ENCODE measurements around the gene DNAJB6. TPM values are rescaled to one million over a fixed set of nuclear protein-coding genes. Genes with fewer than 3 reads are reported as not detected.

The DNAJB6 gene
- total and polyA plus RNA-seq, 2 of the 4 experiments (the other 2 are of a cell fraction) = 93.4 to 165 TPM

DNA sequence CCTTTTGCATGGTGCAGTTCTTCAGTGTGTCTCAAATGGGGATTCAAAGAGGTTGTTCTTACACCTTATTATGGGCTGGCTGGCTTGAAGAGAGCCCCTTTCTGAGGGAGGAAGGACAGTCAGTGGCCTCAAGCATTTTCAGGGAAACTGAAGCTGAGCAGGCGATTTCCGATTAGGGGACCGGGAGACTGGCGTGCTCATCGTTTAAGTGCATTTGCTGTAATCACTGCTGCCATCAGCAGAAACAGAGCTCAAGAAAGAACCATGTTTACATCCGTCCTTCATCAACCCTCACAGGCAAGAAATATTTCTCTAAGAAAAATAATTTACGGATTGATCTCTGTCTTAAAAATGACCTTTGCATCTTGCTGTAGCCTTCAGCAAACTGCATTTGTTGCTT lies 32.2 kb downstream of the DNAJB6 start:
- H3K4me2 ChIP-seq (ENCODE audit: low read depth, low read length) = no peak overlapping the region
- no peak overlapping the region for H3K18ac ChIP-seq (ENCODE audit: low read depth, low read length)
- H3K23ac ChIP-seq (ENCODE audit: low read depth, low read length) = no peak overlapping the region
- dilution Hi-C loops (cut with HindIII; ENCODE audit: low sequenced_read_pairs, unreplicated experiment) (no loop called here), in situ Hi-C loops (cut with MboI; ENCODE audit: low sequenced_read_pairs) (no loop called here), intact Hi-C loops (cut with micrococcal nuclease) (no loop called here)
- H4K8ac ChIP-seq (ENCODE audit: low read depth in 2 of 2, low read length in 2 of 2) = no peak overlapping the region
- TF ChIP-seq RFX5 (IDR thresholded peaks at IDR 0.05; ENCODE audit: low read depth, low read length) = no peak
- no peak for TF ChIP-seq NFE2L2 (IDR thresholded peaks at IDR 0.05; ENCODE audit: low read depth, low read length)
- H3K56ac ChIP-seq (ENCODE audit: extremely low read depth, insufficient read depth, low read length) = no peak overlapping the region
- no peak overlapping the region for H2AK9ac ChIP-seq (replicated peaks; ENCODE audit: low read depth, low read length, poor library complexity)
- no peak overlapping the region for H2BK120ac ChIP-seq (ENCODE audit: low read depth, low read length)
- DNase-seq = no peak
- no peak overlapping the region for H2BK20ac ChIP-seq (ENCODE audit: low read depth, low read length)
- no peak overlapping the region for H3K14ac ChIP-seq (replicated peaks; ENCODE audit: low read depth, low read length)
- no peaks in the 10 kb centered on the region for H3K27me3 ChIP-seq (ENCODE audit: control insufficient read depth, insufficient read depth, low read length)
- H4K20me1 ChIP-seq (ENCODE audit: insufficient read depth, low read length) = peaks cover 79% of the 10 kb centered on the region
- H3K27ac ChIP-seq (ENCODE audit: insufficient read depth, low read length) = no peak overlapping the region
- ChIA-PET CTCF (interaction anchor here (0.6 kb wide), 1 partner anchor 10 kb away, joined by 3 read pairs; no protein-coding TSS in a partner anchor), POLR2A (ENCODE audit: unreplicated experiment) (no interaction called here)
- no peak overlapping the region for H3K9ac ChIP-seq (ENCODE audit: low read depth, low read length)
- no TSS peak for BruUV-seq (replicated peaks)
- H3K9me1 ChIP-seq (ENCODE audit: insufficient read depth, low read length) = peaks cover 20% of the 10 kb centered on the region
- H3K4ac ChIP-seq (ENCODE audit: low read depth, low read length) = no peak overlapping the region
- no peaks in the 10 kb centered on the region for H3K9me3 ChIP-seq (ENCODE audit: control insufficient read depth, insufficient read depth, low read length)
- H3K36me3 ChIP-seq (ENCODE audit: control insufficient read depth, insufficient read depth, low read length) = peaks cover 66% of the 10 kb centered on the region
- no peak overlapping the region for H2AK5ac ChIP-seq (ENCODE audit: low read depth, low read length)
- H4K5ac ChIP-seq (ENCODE audit: low read depth, low read length) = no peak overlapping the region
- no CpG with 5 or more reads among the region's 7 CpGs for WGBS, 2 experiments (ENCODE audit: extremely low coverage in 2 of 2, insufficient read length in 1 of 2)
- no peak overlapping the region for H2BK5ac ChIP-seq (ENCODE audit: low read depth, low read length, poor library complexity, severe bottlenecking)
- no peak overlapping the region for H2AFZ ChIP-seq (replicated peaks; ENCODE audit: low read length, poor library complexity)
- peaks cover 45 to 81% of the 10 kb centered on the region in 2 experiments for H3K79me1 ChIP-seq (ENCODE audit: low read depth in 1 of 2, low read length in 2 of 2)
- H2BK15ac ChIP-seq (ENCODE audit: low read depth, low read length) = no peak overlapping the region
- peaks cover 3% of the 10 kb centered on the region for H3K4me1 ChIP-seq (ENCODE audit: control insufficient read depth, insufficient read depth, low read length)
- H3K4me3 ChIP-seq (ENCODE audit: insufficient read depth, low read depth, low read length) = no peak overlapping the region
- no peak for ATAC-seq (ENCODE audit: low read depth)
- H4K91ac ChIP-seq (ENCODE audit: insufficient read depth, low read depth, low read length) = no peak overlapping the region

Data from IMR-90 (cell line).